GM18505 (cell line): ENCODE data around the gene PERM1.
"Not testable (repeated sequence)": the region's sequence is repeated elsewhere in the genome, so short reads cannot be mapped to it uniquely, and the experiment has no call there.

Experiments used
- ATAC-seq: cut with Tn5 transposase; IDR thresholded peaks from one replicate; pipeline ENCODE4 v1.9.1; 2021; ENCODE audit not compliant: unreplicated experiment
- POLR2A ChIP-seq: IDR thresholded peaks from 4 replicates; pipeline ENCODE4 v1.6.1; 2011; ENCODE audit warnings: borderline replicate concordance; ENCODE audit not compliant: insufficient read depth, insufficient read length; ENCODE audit errors: extremely low read depth

PERM1 gene

GRCh38 chr1:981491-981954 is 370 bp downstream of the PERM1 start:
- no peak for ATAC-seq

GRCh38 chr1:980602-981395 is 1.1 kb downstream of the PERM1 start:
- no peak for TF ChIP-seq POLR2A
- ATAC-seq = no peak

More at GRCh38 chr1:981491-981954, 370 bp downstream of the PERM1 start:
- no peak for TF ChIP-seq POLR2A

- no peak for TF ChIP-seq POLR2A
- no peak for ATAC-seq
These were observed 1.7 kb downstream of the PERM1 start for GRCh38 chr1:980137-980571.

GRCh38 chr1:979744-980072 is 2.2 kb downstream of the PERM1 start:
- no peak for ATAC-seq

GRCh38 chr1:978835-979743 is 2.8 kb downstream of the PERM1 start:
- no peak for ATAC-seq
- no peak for TF ChIP-seq POLR2A

More at GRCh38 chr1:979744-980072, 2.2 kb downstream of the PERM1 start:
- TF ChIP-seq POLR2A = no peak

GRCh38 chr1:978069-978834 is 3.6 kb downstream of the PERM1 start:
- ATAC-seq = no peak
- no peak for TF ChIP-seq POLR2A

GRCh38 chr1:976791-977190 is 5.1 kb downstream of the PERM1 start:
- not testable (repeated sequence) for ATAC-seq

- TF ChIP-seq POLR2A = no peak
- ATAC-seq = no peak
These were observed 5.8 kb downstream of the PERM1 start for GRCh38 chr1:975896-976683.

GRCh38 chr1:975365-975764 is 6.5 kb downstream of the PERM1 start:
- no peak for ATAC-seq
- no peak for TF ChIP-seq POLR2A

GRCh38 chr1:974687-975328 is 7.1 kb downstream of the PERM1 start:
- TF ChIP-seq POLR2A = no peak
- no peak for ATAC-seq

- ATAC-seq = no peak
- TF ChIP-seq POLR2A = no peak
These were observed 7.6 kb downstream of the PERM1 start for GRCh38 chr1:974293-974640.
